ENCODE data around the gene IQCE.
A peak's percentile ranks its signal among the peaks of the same experiment; 100 is the strongest.
"Not testable (repeated sequence)": the region's sequence is repeated elsewhere in the genome, so short reads cannot be mapped to it uniquely, and the experiment has no call there.

Gene IQCE

GRCh38 chr7:2520761-2521290, 38.0 kb upstream of the IQCE start:
- no peak for DNase-seq (ENCODE audit: low read depth)

- DNase-seq (ENCODE audit: low read depth) = no peak
Observed at GRCh38 chr7:2521341-2521745, 37.4 kb upstream of the IQCE start.

GRCh38 chr7:2521952-2522591, 36.7 kb upstream of the IQCE start:
- DNase-seq (ENCODE audit: low read depth) = no peak

- no peak for DNase-seq (ENCODE audit: low read depth)
Observed at GRCh38 chr7:2522780-2523433, 35.9 kb upstream of the IQCE start.

- DNase-seq (ENCODE audit: low read depth) = no peak
Observed at GRCh38 chr7:2523461-2523936, 35.3 kb upstream of the IQCE start.

- no peak for DNase-seq (ENCODE audit: low read depth)
Observed at GRCh38 chr7:2523941-2524807, 34.6 kb upstream of the IQCE start.

GRCh38 chr7:2524808-2525657, 33.7 kb upstream of the IQCE start:
- no peak for DNase-seq (ENCODE audit: low read depth)

GRCh38 chr7:2525658-2526630, 32.8 kb upstream of the IQCE start:
- DNase-seq (ENCODE audit: low read depth) = no peak

GRCh38 chr7:2526659-2527504, 31.9 kb upstream of the IQCE start:
- no peak for DNase-seq (ENCODE audit: low read depth)

GRCh38 chr7:2527505-2528467, 31.0 kb upstream of the IQCE start:
- peak; percentile 41 for DNase-seq (ENCODE audit: low read depth)

GRCh38 chr7:2528481-2529095, 30.2 kb upstream of the IQCE start:
- no peak for DNase-seq (ENCODE audit: low read depth)

- DNase-seq (ENCODE audit: low read depth) = peak; percentile 36
Observed at GRCh38 chr7:2529161-2530070, 29.4 kb upstream of the IQCE start.

GRCh38 chr7:2530071-2530987, 28.4 kb upstream of the IQCE start:
- no peak for DNase-seq (ENCODE audit: low read depth)

- DNase-seq (ENCODE audit: low read depth) = not testable (repeated sequence)
Observed at GRCh38 chr7:2530994-2531795, 27.6 kb upstream of the IQCE start.

GRCh38 chr7:2531796-2532110, 27.0 kb upstream of the IQCE start:
- not testable (repeated sequence) for DNase-seq (ENCODE audit: low read depth)

Data from HS-5 (cell line).